ENCODE data around the gene NKD1.
"Not testable (repeated sequence)": the region's sequence is repeated elsewhere in the genome, so short reads cannot be mapped to it uniquely, and the experiment has no call there.

NKD1 gene

GRCh38 chr16:50579373-50579772 lies 31.2 kb downstream of the NKD1 start:
- not testable (repeated sequence) for DNase-seq (ENCODE audit: low spot score)

- no peak for DNase-seq (ENCODE audit: low spot score)
Measured at GRCh38 chr16:50580180-50580798, 32.1 kb downstream of the NKD1 start.

DNA sequence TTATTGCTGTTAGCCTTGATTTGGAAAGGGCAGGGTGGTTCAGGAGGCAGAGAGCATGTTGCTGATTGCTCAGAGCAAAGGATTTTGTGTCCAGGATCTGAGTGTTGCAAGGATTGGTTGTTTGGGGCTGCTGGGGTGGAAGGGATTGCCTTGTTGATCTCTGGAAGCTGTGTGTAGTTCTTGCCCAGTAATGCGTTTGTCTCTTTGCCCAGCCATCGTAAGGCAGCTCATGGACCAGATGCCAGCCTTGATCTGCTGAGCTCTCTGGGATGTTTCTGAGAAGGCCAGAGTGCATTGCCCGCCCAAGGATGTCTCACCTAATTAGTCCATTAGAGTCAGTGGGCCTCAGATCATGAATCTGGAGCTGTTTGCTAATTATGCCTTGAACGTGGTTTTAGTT lies 33.6 kb downstream of the NKD1 start:
- DNase-seq (ENCODE audit: low spot score) = no peak

DNA sequence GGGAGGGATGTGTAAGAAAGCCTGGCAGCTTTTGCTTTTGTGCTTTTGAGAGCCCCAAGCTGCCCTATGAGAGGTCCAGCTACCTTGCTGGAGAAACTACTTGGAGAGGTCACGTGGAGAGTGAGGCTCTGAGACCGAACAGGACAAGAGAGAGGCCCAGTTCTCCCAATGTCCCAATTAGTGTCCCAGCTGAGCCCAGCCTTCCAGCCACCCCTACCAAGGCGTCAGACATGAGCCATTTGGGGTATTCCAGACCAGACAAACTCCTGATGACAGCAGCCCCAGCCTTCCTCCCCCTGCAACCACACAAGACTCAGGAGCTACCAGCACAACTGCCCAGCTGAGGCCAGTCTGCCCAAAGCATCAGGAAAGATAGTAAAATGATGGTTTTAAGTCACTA lies 35.0 kb downstream of the NKD1 start:
- DNase-seq (ENCODE audit: low spot score) = no peak

DNA sequence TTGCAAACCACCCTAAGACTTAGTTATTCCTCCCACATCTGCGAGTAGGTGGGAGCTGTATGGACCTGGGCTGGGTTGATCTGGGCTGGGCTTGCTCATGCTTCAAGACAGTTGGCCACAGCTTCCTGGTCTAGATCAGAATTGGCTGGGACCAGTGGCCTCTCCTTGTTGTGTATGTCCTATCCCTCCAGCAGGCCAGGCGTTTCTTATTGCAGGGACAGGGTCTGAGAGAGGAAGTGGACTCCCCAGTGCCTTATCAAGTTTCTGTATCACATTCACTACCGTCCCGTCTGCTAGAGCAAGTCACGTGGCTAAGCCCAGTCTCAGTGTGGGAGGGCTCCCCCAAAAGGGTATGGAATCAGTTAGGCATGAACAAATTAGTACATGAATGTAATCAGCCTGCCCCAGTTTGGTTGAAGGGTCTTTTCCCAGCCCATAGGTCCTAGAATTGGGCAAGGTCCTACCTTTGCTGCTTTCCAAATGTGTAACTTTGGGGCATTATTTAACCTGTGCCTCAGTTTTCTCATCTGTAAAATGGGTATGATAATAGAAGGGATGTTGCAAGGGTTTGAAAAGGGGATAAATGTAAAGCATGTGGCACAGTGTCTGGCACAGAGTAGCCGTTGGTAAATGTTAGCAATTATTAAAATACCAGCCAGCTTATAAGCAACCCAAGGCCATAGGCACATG lies 36.0 kb downstream of the NKD1 start:
- DNase-seq (ENCODE audit: low spot score) = no peak

GRCh38 chr16:50585331-50585776 lies 37.2 kb downstream of the NKD1 start:
- DNase-seq (ENCODE audit: low spot score) = no peak

DNA sequence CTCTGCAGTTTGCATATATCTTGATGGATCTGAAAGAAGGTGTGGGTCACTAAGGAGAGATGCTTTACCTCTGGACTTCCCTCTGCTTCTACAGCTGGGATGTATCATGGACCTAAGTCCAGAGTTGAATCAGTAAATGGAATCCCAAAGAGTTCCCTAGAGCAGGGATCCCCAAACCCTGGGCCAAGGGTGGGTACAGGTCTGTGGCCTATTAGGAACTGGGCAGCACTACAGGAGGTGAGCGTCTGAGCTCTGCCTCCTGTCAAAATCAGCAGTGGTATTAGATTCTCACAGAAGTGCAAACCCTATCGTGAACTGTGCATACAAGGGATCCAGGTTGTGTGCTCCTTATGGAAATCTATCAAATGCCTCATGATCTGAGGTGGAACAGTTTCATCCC lies 39.3 kb downstream of the NKD1 start:
- DNase-seq (ENCODE audit: low spot score) = no peak

DNA sequence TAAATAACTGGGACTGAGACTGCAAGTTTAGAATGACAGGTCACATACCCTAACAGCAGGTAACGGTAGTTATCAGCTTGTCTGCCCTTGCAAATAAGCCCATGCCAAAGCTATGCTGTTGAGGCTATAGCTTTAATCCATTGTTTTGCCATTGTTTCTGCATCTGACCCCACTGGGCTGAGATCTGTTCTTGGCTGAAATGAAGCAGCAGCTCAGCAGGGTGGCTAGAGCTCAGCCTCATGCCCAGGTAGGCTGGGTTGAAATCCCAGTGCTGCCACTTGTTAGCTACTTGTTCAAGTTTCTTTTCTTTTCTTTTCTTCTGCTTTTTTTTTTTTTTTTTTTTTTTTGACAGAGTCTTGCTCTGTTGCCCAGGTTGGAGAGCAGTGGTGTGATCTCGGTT lies 40.1 kb downstream of the NKD1 start:
- DNase-seq (ENCODE audit: low spot score) = no peak

GRCh38 chr16:50591209-50591608 lies 43.0 kb downstream of the NKD1 start:
- DNase-seq (ENCODE audit: low spot score) = no peak

- no peak for DNase-seq (ENCODE audit: low spot score)
Measured at GRCh38 chr16:50591800-50592771, 43.9 kb downstream of the NKD1 start.

DNA sequence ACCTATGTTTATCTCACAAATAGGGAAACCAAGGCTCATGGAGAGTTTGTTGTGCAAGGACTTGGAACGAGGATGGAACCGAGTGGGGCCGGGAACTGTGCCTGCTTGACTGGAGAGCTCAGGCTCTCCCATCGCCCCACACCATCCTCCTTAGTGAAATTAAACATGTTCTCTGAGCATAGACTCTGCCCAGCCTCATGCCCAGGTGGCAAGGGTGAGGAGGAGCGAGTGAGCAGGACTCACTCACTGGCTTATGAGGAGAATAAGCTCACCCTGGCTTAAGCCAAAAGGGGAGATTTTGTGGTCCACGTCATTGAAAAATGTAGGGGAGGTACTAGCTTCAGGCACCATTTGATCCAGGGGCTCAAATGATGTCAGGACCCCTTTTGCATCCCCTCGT lies 44.8 kb downstream of the NKD1 start:
- DNase-seq (ENCODE audit: low spot score) = no peak

DNA sequence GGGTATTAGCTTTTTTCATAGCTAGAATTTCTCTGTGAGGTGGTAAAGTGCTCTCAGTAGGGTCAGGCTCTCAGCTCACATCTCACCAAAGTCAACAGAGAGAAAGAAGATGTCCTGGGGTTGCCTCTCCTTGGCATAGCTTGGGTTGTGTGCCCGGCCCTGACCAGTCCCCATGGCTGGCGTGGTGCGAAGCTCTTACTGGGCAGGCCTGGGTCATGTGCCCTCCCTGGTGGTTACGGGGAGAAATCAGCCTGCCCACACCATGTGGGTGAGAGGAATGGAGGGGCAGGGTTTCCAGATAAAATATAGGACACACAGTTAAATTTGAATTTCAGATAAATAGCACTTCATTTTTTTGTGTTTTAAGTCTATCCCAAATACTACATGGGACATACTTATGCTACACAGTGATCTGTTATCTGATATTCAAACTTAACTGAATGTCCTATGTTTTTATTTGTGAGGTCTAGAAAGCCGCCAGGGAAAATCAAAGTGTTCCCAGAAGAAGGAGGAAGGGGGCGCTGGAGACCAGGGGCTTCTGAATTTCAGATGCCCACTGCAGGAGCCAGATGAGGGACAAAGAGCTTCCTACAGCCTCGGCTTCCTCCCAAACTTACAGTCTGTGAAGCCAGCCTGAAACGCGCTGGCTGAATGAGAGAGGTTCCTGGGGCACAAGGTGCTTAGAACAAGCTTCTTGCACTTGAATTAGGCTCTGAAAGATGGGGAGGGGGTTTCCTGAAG lies 45.4 kb downstream of the NKD1 start:
- DNase-seq (ENCODE audit: low spot score) = no peak

DNA sequence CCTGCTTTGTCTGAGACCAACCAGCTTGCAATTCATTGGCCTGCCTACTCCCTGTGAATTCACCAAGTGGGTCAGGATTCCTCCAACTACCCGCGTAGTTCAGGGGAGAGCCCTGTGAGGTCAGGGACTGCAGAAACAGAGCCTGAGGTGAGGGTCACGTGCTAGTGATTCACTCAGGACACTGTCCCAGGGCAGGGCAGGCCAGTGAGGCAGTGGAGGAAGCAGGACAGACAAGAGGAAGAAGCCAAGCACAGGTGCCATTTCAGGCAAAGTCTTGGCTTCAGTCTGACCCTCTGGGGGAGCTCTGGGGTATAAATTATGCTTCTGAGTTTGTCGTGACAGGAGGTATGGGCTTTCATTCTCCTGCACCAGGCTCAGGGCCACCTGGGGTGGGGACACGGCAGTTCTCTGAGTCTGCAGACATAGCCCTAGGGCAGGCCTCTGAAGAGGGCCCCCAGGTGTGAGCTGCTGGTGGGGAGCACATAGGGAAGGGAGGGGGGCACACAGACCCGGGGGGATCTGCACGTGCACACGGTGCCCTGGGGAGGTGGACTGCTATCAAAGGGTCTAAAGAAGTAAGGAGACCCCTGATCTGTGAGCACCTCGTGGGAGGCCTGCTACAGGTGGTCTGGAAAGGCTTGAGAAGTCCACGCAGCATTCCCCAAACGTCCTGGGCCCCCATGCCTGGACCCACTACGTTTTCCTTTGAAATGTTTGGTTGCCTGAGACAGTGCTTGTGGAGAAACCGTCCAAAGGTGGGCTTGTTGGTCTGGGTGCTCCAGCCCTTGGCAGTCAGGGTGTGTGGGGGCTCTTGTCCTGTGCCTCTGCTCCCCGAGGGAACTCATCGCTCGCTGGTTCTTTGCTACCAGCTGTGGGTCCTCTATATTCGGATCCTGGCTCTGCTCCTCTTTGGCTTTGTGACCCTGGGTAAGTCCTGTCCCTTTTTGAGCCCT lies 46.4 kb downstream of the NKD1 start:
- DNase-seq (ENCODE audit: low spot score) = no peak

DNA sequence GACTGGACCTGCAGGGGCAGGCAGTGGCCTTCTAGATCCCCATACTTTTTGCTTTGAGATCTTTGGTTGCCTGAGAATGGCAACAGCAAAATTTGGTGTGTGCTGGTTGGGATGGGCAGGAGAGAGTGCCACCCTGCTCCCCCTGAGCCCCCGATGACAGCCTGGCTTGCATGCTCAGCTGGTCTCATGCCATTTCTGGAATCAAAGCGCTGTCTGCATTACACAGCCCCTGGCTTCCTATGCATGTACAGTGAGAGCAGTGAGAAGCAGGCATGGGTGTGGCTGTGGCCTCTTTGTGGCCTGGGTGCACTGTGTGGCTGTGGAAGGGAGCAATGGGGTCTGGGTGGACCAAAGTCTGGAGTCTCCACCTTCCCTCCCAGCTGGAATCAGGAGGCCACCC lies 47.7 kb downstream of the NKD1 start:
- no peak for DNase-seq (ENCODE audit: low spot score)

- DNase-seq (ENCODE audit: low spot score) = no peak
Measured at GRCh38 chr16:50596762-50597450, 48.7 kb downstream of the NKD1 start.

GRCh38 chr16:50597563-50598255 lies 49.5 kb downstream of the NKD1 start:
- DNase-seq (ENCODE audit: low spot score) = no peak

GRCh38 chr16:50598256-50598894 lies 50.2 kb downstream of the NKD1 start:
- no peak for DNase-seq (ENCODE audit: low spot score)

DNA sequence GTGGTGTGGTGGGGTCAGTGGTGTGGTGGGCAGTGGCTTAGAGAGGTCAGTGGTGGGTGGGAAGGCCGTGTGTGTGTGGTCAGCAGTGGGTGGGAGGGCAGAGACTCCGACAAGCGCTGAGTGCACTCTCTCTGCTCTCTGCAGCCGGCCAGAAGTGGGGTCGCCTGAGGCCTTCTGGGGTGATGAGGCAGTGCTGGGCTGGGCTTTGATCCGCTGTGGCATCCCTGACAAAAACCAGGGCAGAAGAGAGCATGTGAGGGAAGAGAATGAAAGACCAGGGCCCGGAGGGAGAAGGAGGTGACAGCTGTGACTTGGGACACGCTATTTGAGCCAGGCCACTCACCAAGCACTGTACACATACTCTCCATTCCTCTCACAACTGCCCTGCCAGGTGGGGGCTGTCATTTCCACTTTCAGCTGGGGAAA lies 50.8 kb downstream of the NKD1 start:
- no peak for DNase-seq (ENCODE audit: low spot score)

DNA sequence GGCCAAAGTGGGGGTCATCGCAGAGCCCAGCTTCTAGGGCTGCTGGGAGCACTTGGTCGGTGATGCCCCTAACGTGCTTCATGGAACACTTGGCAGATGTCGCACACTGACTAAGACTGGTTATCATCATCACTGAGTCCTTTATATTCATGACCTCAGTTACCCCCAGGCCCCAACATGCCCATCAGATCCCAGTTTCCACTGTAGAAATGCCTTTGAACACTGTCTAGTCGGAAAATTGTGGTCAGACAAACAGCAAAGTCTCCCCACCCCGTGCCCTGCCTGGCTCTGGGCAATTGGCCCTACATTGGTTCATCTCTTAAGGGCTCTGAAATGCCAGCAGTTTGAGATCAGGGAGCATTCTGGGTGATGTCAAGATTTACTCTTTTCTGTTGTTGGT lies 51.3 kb downstream of the NKD1 start:
- no peak for DNase-seq (ENCODE audit: low spot score)
